ENCODE data around the gene SH3BP1.

SH3BP1 gene

DNA sequence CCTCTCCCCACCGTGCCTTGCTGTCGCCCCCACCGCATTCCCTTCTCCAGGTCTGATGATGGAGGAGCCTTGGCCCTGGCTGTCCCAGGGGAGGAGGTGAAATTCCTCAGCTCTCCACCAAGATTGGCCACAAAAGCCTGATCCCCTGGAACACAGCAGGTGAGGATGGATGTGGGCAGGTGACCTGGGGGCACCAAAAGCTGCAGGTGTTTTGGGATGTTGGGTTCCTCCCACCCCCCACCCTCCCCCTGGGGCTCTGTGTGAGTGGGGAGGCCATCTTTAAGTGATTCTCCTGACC, 58.0 kb downstream of the SH3BP1 start:
- DNase-seq = no peak
- H3K36me3 ChIP-seq (replicated peaks) = peaks cover 4% of the 10 kb centered on the region
- in situ Hi-C loops (cut with HindIII; ENCODE audit: low pct_ligation_motif_present, low sequenced_read_pairs) = no loop called here
- TF ChIP-seq, protein P1, sequence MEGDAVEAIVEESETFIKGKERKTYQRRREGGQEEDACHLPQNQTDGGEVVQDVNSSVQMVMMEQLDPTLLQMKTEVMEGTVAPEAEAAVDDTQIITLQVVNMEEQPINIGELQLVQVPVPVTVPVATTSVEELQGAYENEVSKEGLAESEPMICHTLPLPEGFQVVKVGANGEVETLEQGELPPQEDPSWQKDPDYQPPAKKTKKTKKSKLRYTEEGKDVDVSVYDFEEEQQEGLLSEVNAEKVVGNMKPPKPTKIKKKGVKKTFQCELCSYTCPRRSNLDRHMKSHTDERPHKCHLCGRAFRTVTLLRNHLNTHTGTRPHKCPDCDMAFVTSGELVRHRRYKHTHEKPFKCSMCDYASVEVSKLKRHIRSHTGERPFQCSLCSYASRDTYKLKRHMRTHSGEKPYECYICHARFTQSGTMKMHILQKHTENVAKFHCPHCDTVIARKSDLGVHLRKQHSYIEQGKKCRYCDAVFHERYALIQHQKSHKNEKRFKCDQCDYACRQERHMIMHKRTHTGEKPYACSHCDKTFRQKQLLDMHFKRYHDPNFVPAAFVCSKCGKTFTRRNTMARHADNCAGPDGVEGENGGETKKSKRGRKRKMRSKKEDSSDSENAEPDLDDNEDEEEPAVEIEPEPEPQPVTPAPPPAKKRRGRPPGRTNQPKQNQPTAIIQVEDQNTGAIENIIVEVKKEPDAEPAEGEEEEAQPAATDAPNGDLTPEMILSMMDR (IDR thresholded peaks at IDR 0.05; ENCODE audit: low read depth, low read length, missing control alignments) = no peak
- H3K27me3 ChIP-seq (replicated peaks) = no peaks in the 10 kb centered on the region
- no peak overlapping the region for H3K27ac ChIP-seq
- no peak overlapping the region for H3K4me3 ChIP-seq (ENCODE audit: low read depth, low read length)

DNA sequence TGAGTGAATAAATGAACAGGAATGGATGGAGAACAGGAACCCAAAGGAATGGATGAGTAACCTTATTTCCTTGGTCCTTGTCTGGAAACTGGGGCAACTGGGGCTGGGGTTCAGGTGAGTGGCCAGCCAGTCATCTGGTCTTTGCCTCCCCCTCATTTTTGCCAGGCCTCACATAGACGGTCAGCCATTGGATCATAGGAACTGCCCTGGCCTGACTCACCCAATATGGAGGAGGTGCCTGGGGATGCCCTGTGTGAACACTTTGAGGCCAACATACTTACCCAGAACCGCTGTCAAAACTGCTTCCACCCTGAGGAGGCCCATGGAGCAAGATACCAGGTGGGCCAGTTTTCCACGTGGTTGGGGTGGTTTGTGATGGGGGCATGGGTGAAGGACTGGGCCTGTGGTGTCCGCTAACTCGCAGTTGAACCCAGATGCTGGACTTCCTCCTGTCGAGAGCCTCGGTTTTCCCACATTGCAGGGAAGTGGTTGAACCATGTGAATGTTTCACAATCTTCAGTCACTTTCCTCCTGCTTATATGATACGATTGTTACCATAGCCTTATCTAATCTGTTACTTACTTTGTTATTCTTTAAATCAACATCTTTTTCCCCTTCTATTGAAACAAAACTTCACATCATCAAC, 61.8 kb downstream of the SH3BP1 start:
- DNase-seq = no peak
- in situ Hi-C loops (cut with HindIII; ENCODE audit: low pct_ligation_motif_present, low sequenced_read_pairs) = no loop called here
- Histone ChIP-seq H3K4me3 (ENCODE audit: low read depth, low read length) (no peak overlapping the region), H3K27ac (no peak overlapping the region), H3K27me3 (replicated peaks) (no peaks in the 10 kb centered on the region), H3K36me3 (replicated peaks) (no peaks in the 10 kb centered on the region)
- TF ChIP-seq, protein P1 (IDR thresholded peaks at IDR 0.05; ENCODE audit: low read depth, low read length, missing control alignments) = no peak

DNA sequence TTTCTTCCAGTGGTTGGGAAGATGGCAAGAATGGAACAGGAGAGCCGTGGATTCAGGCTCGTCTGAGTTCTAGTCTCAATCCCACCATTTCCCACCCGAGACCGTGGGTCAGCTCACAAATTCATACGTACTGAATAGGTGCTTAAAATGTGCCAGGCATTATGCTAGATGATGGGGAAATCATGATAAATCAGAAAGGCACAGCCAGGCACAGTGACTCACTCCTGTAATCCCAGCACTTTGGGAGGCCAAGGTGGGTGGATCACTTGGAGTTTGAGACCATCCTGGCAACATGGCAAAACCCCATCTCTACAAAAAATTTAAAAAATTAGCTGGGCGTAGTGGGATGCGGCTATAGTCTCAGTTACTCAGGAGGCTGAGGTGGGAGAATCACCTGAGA, 64.4 kb downstream of the SH3BP1 start:
- Histone ChIP-seq H3K27me3 (replicated peaks) (no peaks in the 10 kb centered on the region), H3K27ac (no peak overlapping the region), H3K4me3 (ENCODE audit: low read depth, low read length) (no peak overlapping the region), H3K36me3 (replicated peaks) (no peaks in the 10 kb centered on the region)
- in situ Hi-C loops (cut with HindIII; ENCODE audit: low pct_ligation_motif_present, low sequenced_read_pairs) = no loop called here
- DNase-seq = no peak
- TF ChIP-seq, protein P1 (IDR thresholded peaks at IDR 0.05; ENCODE audit: low read depth, low read length, missing control alignments) = no peak

DNA sequence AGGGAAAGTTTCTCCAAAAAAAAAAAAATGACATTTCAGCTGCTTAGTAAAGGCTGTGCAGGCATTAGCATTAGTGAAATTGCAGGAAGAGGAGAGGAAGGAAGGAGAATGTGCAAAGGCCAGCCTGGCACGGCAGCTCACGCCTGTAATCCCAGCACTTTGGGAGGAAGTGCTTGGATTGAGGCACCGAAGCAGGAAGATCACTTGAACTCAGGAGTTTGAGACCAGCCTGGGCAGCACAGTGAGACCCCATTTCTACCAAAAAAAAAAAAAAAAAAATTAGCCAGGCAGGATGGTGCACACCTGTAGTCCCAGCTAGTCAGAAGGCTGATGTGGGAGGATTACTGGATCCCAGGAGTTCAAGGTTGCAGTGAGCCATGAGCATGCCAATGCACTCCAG, 65.2 kb downstream of the SH3BP1 start:
- in situ Hi-C loops (cut with HindIII; ENCODE audit: low pct_ligation_motif_present, low sequenced_read_pairs) = no loop called here
- DNase-seq = no peak
- H3K27me3 ChIP-seq (replicated peaks) = no peaks in the 10 kb centered on the region
- no peak overlapping the region for H3K4me3 ChIP-seq (ENCODE audit: low read depth, low read length)
- no peak overlapping the region for H3K27ac ChIP-seq
- TF ChIP-seq, protein P1 (IDR thresholded peaks at IDR 0.05; ENCODE audit: low read depth, low read length, missing control alignments) = no peak
- H3K36me3 ChIP-seq (replicated peaks) = no peaks in the 10 kb centered on the region

DNA sequence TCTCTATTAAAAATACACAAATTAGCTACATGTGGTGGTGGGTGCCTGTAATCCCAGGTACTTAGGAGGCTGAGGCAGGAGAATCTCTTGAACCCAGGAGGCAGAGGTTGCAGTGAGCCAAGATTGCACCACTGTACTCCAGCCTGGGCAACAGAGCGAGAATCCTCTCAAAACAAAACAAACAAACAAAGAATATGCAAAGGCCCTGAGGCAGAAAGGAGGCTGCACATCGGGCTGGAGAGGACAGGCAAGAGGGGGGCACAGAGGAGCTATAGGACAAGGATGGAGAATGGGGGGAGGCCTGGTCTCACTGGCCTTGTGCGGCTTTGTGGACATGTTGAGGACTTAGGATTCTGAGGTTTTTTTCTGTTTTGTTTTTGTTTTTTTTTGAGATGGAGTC, 65.7 kb downstream of the SH3BP1 start:
- no peaks in the 10 kb centered on the region for H3K36me3 ChIP-seq (replicated peaks)
- H3K27me3 ChIP-seq (replicated peaks) = no peaks in the 10 kb centered on the region
- no peak overlapping the region for H3K4me3 ChIP-seq (ENCODE audit: low read depth, low read length)
- H3K27ac ChIP-seq = no peak overlapping the region
- TF ChIP-seq, protein P1 (IDR thresholded peaks at IDR 0.05; ENCODE audit: low read depth, low read length, missing control alignments) = no peak
- in situ Hi-C loops (cut with HindIII; ENCODE audit: low pct_ligation_motif_present, low sequenced_read_pairs) = no loop called here
- no peak for DNase-seq
